ENCODE results near the gene CNPY1.

DNA sequence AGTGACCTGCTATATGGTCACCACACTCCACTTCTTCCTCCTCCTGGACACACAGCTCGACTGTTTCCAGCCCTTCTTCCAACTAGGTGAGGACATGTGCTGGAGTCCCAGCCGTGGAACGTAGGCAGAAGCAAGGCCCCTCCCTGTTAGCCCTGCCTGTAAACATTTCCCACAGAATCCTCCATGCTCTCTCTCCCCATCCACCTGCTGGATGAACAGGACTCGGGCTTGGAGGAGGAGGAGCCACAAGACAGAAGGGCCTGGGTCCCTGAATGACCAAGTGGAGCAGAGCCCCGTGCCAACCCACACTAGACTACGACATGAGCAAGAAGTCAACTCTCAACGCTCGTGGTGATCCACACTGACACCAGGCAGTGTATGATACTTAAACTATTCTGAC lies 9.9 kb downstream of the CNPY1 start:
- no peak for TF ChIP-seq GATA2 (IDR thresholded peaks at IDR 0.05; ENCODE audit: low read depth, low read length)
- no peak for TF ChIP-seq GATA3 (IDR thresholded peaks at IDR 0.05; ENCODE audit: low read depth, low read length)
